ENCODE results near the gene MCTP2. TPM values are rescaled to one million over a fixed set of nuclear protein-coding genes. Genes with fewer than 3 reads are reported as not detected.

The MCTP2 gene
- polyA plus RNA-seq, 1 donor from 2014 or later = 12.2 TPM

- Mint-ChIP-seq H3K9me3 (no peaks in the 10 kb centered on the region), H3K27ac (no peak overlapping the region), H3K4me1 (peaks cover 3 to 7% (median 5%) of the 10 kb centered on the region in 3 donors), H3K4me3 (no peak overlapping the region), H3K36me3 (peaks cover 6% of the 10 kb centered on the region), H3K27me3 (no peaks in the 10 kb centered on the region)
Observed at GRCh38 chr15:94414916-94415315, 183.6 kb downstream of the MCTP2 start.

DNA sequence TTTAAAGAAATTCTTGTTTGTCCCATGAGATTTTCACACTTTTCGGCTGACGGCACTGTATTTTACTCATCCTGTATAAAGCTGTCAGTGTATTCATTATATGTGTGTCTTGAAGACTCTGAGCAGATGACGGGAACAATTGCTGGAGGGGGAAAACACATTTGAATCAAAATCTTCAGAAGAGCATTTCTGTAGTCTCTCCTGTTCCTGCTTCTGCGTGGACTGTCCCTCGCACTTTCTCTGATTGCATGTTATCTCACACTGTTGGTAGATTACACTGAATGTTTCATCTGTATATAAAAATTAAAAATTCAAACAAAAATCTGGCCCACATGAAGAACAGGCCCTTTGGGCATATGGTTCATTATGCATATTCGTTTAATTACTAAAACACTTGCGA is 184.9 kb downstream of the MCTP2 start:
- Mint-ChIP-seq H3K9me3 (no peaks in the 10 kb centered on the region), H3K27me3 (no peaks in the 10 kb centered on the region), H3K4me1 (peaks cover 3 to 7% (median 4%) of the 10 kb centered on the region in 3 donors), H3K27ac (no peak overlapping the region), H3K36me3 (peaks cover 7% of the 10 kb centered on the region), H3K4me3 (no peak overlapping the region)

GRCh38 chr15:94416820-94417219 is 185.5 kb downstream of the MCTP2 start:
- Mint-ChIP-seq H3K36me3 (peaks cover 7% of the 10 kb centered on the region), H3K27ac (no peak overlapping the region), H3K4me1 (peaks cover 0 to 7% (median 3%) of the 10 kb centered on the region in 3 donors), H3K4me3 (no peak overlapping the region), H3K27me3 (no peaks in the 10 kb centered on the region), H3K9me3 (no peaks in the 10 kb centered on the region)

- Mint-ChIP-seq H3K27ac (no peak overlapping the region), H3K4me1 (peaks cover 0 to 6% (median 3%) of the 10 kb centered on the region in 3 donors), H3K36me3 (peaks cover 9% of the 10 kb centered on the region), H3K4me3 (no peak overlapping the region), H3K27me3 (no peaks in the 10 kb centered on the region), H3K9me3 (no peaks in the 10 kb centered on the region)
Observed at GRCh38 chr15:94417501-94418293, 186.3 kb downstream of the MCTP2 start.

- H3K4me3 Mint-ChIP-seq = peak overlapping the region in 1 of 4 donors; percentile 30
- H3K9me3 Mint-ChIP-seq = no peaks in the 10 kb centered on the region
- H3K36me3 Mint-ChIP-seq = peaks cover 15% of the 10 kb centered on the region
- no peaks in the 10 kb centered on the region for H3K27me3 Mint-ChIP-seq
- H3K4me1 Mint-ChIP-seq = no peaks in the 10 kb centered on the region
- H3K27ac Mint-ChIP-seq = no peak overlapping the region
Observed at GRCh38 chr15:94421706-94422105, 190.3 kb downstream of the MCTP2 start.

GRCh38 chr15:94432279-94432678 is 200.9 kb downstream of the MCTP2 start:
- Mint-ChIP-seq H3K9me3 (peaks cover under 1 to 5% (median 4%) of the 10 kb centered on the region in 3 donors), H3K27me3 (no peaks in the 10 kb centered on the region), H3K4me3 (no peak overlapping the region), H3K4me1 (no peaks in the 10 kb centered on the region), H3K36me3 (peaks cover 7% of the 10 kb centered on the region), H3K27ac (no peak overlapping the region)

- Mint-ChIP-seq H3K4me1 (peaks cover 0 to 1% (median 0%) of the 10 kb centered on the region in 3 donors), H3K27ac (no peak overlapping the region), H3K36me3 (peaks cover 12% of the 10 kb centered on the region), H3K27me3 (no peaks in the 10 kb centered on the region), H3K9me3 (no peaks in the 10 kb centered on the region), H3K4me3 (no peak overlapping the region)
Observed at GRCh38 chr15:94439158-94439557, 207.8 kb downstream of the MCTP2 start.

- no peak overlapping the region for H3K27ac Mint-ChIP-seq
- H3K9me3 Mint-ChIP-seq = no peaks in the 10 kb centered on the region
- H3K4me3 Mint-ChIP-seq = no peak overlapping the region
- peaks cover 15% of the 10 kb centered on the region for H3K36me3 Mint-ChIP-seq
- no peaks in the 10 kb centered on the region for H3K27me3 Mint-ChIP-seq
- H3K4me1 Mint-ChIP-seq = peaks cover 0 to 1% (median 0%) of the 10 kb centered on the region in 3 donors
Observed at GRCh38 chr15:94441760-94442159, 210.4 kb downstream of the MCTP2 start.

DNA sequence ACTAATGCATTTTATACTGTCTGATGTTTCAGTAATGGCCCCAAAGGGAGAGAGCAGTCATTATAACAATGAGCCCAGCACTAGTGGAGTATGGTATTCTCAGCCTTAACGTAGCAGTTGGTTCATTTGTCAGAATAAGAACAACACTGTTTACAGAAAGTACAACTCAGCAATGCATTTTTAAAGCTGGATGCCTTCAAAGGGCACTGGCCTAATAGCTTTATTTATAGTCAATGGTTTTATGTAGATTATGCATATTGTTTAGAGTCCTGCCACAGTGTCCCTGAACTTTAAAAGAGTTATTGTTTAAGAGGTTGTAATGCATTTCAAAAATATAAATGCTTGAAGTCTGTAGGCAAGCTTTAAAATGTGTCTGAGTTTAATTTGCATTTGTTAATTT is 211.1 kb downstream of the MCTP2 start:
- no peak overlapping the region for H3K27ac Mint-ChIP-seq
- peaks cover 15% of the 10 kb centered on the region for H3K36me3 Mint-ChIP-seq
- H3K4me1 Mint-ChIP-seq = peaks cover 0 to 1% (median 0%) of the 10 kb centered on the region in 3 donors
- H3K27me3 Mint-ChIP-seq = no peaks in the 10 kb centered on the region
- H3K4me3 Mint-ChIP-seq = no peak overlapping the region
- H3K9me3 Mint-ChIP-seq = no peaks in the 10 kb centered on the region

- no peaks in the 10 kb centered on the region for H3K4me1 Mint-ChIP-seq
- H3K9me3 Mint-ChIP-seq = no peaks in the 10 kb centered on the region
- peak overlapping the region in 1 of 3 donors; percentile 22 for H3K27ac Mint-ChIP-seq
- no peaks in the 10 kb centered on the region for H3K27me3 Mint-ChIP-seq
- H3K36me3 Mint-ChIP-seq = peaks cover 12% of the 10 kb centered on the region
- H3K4me3 Mint-ChIP-seq = no peak overlapping the region
Observed at GRCh38 chr15:94443186-94443585, 211.8 kb downstream of the MCTP2 start.

DNA sequence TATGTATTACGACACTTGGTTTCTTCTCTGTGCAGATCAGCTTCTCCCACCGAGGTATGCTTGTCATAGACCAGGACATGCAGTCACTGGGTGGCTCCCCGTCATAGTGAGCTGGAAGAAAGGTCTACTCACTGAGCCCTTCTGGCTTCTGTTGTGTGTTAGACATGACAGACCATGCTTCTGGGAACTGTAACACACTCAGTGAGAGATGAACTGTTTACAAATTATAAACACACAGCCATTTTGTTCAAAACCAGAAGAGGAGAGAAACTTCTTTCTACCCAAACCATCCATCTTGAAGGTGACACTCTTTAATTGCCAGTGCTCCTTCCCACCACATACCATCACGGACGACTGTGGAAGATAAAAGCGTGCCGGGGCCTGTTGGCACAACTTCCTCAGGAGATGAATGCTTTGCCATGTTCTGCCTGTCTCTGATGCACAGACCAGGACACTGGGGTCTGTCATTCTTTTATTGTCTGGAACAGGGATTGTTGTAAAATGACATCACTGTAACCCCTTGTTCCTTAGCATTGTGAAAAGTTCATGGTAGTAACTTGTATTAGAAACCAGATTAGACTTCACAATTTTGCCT is 214.3 kb downstream of the MCTP2 start:
- no peaks in the 10 kb centered on the region for H3K27me3 Mint-ChIP-seq
- peaks cover 8% of the 10 kb centered on the region for H3K36me3 Mint-ChIP-seq
- no peaks in the 10 kb centered on the region for H3K4me1 Mint-ChIP-seq
- no peak overlapping the region for H3K27ac Mint-ChIP-seq
- no peaks in the 10 kb centered on the region for H3K9me3 Mint-ChIP-seq
- H3K4me3 Mint-ChIP-seq = no peak overlapping the region

- no peaks in the 10 kb centered on the region for H3K4me1 Mint-ChIP-seq
- no peak overlapping the region for H3K27ac Mint-ChIP-seq
- H3K4me3 Mint-ChIP-seq = no peak overlapping the region
- peaks cover 8% of the 10 kb centered on the region for H3K36me3 Mint-ChIP-seq
- H3K27me3 Mint-ChIP-seq = no peaks in the 10 kb centered on the region
- no peaks in the 10 kb centered on the region for H3K9me3 Mint-ChIP-seq
Observed at GRCh38 chr15:94446441-94446840, 215.1 kb downstream of the MCTP2 start.

DNA sequence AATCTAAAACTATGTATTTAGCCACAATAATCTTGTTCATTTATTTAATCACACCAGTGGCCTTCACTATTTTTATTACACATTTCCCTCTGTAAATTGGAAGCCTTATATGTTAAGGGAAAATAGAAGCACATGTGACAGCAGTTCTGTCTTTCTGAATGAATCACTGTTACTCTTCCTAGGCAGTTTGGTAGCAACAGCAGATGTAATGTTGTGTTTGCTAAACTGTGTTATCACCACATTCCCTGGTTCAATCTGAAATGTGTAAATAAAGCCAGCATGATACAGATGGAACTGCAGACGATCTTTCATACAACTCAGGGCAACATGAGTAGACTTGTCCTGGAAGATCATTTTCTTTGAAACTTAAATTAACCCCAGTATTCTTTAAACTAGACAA is 220.1 kb downstream of the MCTP2 start:
- Mint-ChIP-seq H3K4me3 (no peak overlapping the region), H3K9me3 (no peaks in the 10 kb centered on the region), H3K27me3 (no peaks in the 10 kb centered on the region), H3K27ac (no peak overlapping the region), H3K4me1 (no peaks in the 10 kb centered on the region), H3K36me3 (peaks cover 4% of the 10 kb centered on the region)

- Mint-ChIP-seq H3K4me1 (no peaks in the 10 kb centered on the region), H3K27me3 (no peaks in the 10 kb centered on the region), H3K27ac (no peak overlapping the region), H3K9me3 (no peaks in the 10 kb centered on the region), H3K36me3 (peaks cover 7% of the 10 kb centered on the region), H3K4me3 (no peak overlapping the region)
Observed at GRCh38 chr15:94453227-94453988, 222.0 kb downstream of the MCTP2 start.

DNA sequence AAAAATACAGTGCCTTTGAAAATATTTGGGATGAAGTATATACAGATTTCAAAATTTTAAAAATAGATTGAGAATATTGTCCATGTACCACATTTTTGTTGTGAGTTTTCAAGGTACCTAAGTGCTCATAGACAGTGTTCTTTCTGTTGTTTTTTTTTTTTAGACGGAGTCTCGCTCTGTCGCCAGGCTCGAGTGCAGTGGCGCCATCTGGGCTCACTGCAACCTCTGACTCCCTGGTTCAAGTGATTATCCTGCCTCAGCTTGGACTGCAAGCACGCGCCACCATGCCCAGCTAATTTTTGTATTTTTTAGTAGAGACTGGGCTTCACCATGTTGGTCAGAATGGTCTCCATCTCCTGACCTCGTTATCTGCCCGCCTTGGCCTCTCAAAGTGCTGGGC is 223.9 kb downstream of the MCTP2 start:
- H3K36me3 Mint-ChIP-seq = peaks cover 12% of the 10 kb centered on the region

More for the DNA sequence above, 223.9 kb downstream of the MCTP2 start:
- H3K27me3 Mint-ChIP-seq = no peaks in the 10 kb centered on the region
- H3K4me3 Mint-ChIP-seq = no peak overlapping the region
- no peak overlapping the region for H3K27ac Mint-ChIP-seq
- H3K4me1 Mint-ChIP-seq = no peaks in the 10 kb centered on the region
- no peaks in the 10 kb centered on the region for H3K9me3 Mint-ChIP-seq
